ENCODE data around the gene TP63.

Gene TP63

GRCh38 chr3:189778340-189778950, 147.3 kb downstream of the TP63 start:
- DNase-seq (ENCODE audit: low read depth), result no peak
- H3K4me3 ChIP-seq (ENCODE audit: low read depth, low read length), result no peak overlapping the region
- TF ChIP-seq, protein P1, sequence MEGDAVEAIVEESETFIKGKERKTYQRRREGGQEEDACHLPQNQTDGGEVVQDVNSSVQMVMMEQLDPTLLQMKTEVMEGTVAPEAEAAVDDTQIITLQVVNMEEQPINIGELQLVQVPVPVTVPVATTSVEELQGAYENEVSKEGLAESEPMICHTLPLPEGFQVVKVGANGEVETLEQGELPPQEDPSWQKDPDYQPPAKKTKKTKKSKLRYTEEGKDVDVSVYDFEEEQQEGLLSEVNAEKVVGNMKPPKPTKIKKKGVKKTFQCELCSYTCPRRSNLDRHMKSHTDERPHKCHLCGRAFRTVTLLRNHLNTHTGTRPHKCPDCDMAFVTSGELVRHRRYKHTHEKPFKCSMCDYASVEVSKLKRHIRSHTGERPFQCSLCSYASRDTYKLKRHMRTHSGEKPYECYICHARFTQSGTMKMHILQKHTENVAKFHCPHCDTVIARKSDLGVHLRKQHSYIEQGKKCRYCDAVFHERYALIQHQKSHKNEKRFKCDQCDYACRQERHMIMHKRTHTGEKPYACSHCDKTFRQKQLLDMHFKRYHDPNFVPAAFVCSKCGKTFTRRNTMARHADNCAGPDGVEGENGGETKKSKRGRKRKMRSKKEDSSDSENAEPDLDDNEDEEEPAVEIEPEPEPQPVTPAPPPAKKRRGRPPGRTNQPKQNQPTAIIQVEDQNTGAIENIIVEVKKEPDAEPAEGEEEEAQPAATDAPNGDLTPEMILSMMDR (IDR thresholded peaks at IDR 0.05; ENCODE audit: low read depth, low read length, missing control alignments), result no peak

- TF ChIP-seq, protein P1 (IDR thresholded peaks at IDR 0.05; ENCODE audit: low read depth, low read length, missing control alignments), result no peak
- no peak for DNase-seq (ENCODE audit: low read depth)
- no peak overlapping the region for H3K4me3 ChIP-seq (ENCODE audit: low read depth, low read length)
These were observed 148.0 kb downstream of the TP63 start for GRCh38 chr3:189779166-189779565.

GRCh38 chr3:189780546-189781270, 149.5 kb downstream of the TP63 start:
- no peak for DNase-seq (ENCODE audit: low read depth)
- TF ChIP-seq, protein P1 (IDR thresholded peaks at IDR 0.05; ENCODE audit: low read depth, low read length, missing control alignments), result no peak
- no peak overlapping the region for H3K4me3 ChIP-seq (ENCODE audit: low read depth, low read length)

GRCh38 chr3:189781415-189781814, 150.2 kb downstream of the TP63 start:
- H3K4me3 ChIP-seq (ENCODE audit: low read depth, low read length), result no peak overlapping the region
- TF ChIP-seq, protein P1 (IDR thresholded peaks at IDR 0.05; ENCODE audit: low read depth, low read length, missing control alignments), result no peak
- no peak for DNase-seq (ENCODE audit: low read depth)

DNA sequence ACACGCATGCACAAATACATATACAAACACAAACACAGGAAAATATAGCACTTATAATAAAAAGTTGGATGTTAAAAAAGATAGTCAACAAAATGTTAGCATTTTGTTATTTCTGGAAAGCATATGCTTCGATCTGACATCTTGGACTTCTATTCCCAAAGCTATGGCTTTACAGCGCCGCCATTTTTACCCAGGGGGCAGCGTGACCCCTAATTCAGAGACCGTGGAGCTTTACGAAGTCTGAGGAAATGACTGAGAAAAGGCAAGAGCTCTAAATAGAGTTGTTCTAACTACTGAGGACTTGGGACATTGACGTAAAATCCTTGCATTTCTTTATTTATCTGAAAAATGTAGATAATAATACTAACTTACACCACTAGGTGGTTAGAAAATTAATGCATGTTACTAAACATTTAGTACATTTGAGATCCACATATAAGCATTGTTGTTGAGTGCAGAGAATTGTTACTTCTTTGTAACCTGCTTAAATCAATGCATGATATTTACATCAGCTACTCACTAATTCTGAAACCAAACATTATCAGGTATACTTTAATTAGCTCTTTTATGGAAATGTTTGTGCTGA, 155.4 kb downstream of the TP63 start:
- H3K4me3 ChIP-seq (ENCODE audit: low read depth, low read length), result no peak overlapping the region
- no peak for DNase-seq (ENCODE audit: low read depth)
- TF ChIP-seq, protein P1 (IDR thresholded peaks at IDR 0.05; ENCODE audit: low read depth, low read length, missing control alignments), result peak; percentile 8

DNA sequence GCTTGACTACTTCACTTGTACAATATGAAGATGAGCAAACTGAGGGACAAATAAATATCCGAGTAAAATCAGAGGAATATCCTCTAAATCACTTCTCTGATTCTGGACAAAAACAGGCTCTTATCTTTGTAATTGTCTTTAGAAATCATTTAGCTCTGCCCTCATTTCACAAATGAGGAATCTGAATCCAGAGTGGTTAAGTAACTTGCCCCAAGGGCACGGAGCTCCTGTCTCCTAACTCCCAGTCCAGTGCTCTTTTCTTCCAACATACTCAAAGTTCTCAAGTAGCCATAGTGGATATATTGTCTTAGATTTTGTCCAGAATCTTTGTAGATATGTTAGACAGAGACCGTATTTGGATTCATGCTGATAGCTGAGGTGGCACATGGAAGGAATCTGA, 156.0 kb downstream of the TP63 start:
- H3K4me3 ChIP-seq (ENCODE audit: low read depth, low read length), result no peak overlapping the region
- TF ChIP-seq, protein P1 (IDR thresholded peaks at IDR 0.05; ENCODE audit: low read depth, low read length, missing control alignments), result no peak
- no peak for DNase-seq (ENCODE audit: low read depth)

All from GM12864 (cell line).